VCaP (cell line): ENCODE data around the gene DBP.
"Not testable (repeated sequence)": the region's sequence is repeated elsewhere in the genome, so short reads cannot be mapped to it uniquely, and the experiment has no call there.

Source experiments
- H3K27ac ChIP-seq: fragments of 450-650 bp; 2 replicates; pipeline ENCODE4 v1.5.1; 2017
- TF ChIP-seq, protein P1 (sequence below): fragments of 450-650 bp; conservative IDR thresholded peaks from 2 replicates; pipeline ENCODE4 v1.5.1; 2017; ENCODE audit warnings: mild to moderate bottlenecking, moderate library complexity

DBP gene

DNA sequence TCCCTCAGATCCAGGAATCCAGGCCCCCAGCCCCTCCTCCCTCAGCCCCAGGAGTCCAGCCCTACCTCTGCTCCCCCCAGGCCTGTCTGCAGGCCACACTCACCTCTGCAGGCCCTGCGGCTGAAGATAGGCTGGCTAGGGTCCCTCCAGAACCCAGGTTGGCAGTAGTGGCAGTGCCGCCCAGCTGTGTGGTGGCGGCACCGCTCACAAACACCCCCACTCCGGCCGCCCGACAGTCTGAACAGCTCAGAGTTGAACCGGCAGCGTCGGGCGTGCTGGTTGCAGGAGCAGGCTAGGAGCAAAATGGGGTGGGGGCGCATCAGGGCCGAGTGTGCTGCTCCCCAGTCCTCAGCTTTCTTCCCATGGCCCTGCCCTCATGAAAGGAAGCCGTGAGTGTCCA is 27.3 kb upstream of the DBP start:
- TF ChIP-seq, protein P1, sequence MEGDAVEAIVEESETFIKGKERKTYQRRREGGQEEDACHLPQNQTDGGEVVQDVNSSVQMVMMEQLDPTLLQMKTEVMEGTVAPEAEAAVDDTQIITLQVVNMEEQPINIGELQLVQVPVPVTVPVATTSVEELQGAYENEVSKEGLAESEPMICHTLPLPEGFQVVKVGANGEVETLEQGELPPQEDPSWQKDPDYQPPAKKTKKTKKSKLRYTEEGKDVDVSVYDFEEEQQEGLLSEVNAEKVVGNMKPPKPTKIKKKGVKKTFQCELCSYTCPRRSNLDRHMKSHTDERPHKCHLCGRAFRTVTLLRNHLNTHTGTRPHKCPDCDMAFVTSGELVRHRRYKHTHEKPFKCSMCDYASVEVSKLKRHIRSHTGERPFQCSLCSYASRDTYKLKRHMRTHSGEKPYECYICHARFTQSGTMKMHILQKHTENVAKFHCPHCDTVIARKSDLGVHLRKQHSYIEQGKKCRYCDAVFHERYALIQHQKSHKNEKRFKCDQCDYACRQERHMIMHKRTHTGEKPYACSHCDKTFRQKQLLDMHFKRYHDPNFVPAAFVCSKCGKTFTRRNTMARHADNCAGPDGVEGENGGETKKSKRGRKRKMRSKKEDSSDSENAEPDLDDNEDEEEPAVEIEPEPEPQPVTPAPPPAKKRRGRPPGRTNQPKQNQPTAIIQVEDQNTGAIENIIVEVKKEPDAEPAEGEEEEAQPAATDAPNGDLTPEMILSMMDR, result no peak

DNA sequence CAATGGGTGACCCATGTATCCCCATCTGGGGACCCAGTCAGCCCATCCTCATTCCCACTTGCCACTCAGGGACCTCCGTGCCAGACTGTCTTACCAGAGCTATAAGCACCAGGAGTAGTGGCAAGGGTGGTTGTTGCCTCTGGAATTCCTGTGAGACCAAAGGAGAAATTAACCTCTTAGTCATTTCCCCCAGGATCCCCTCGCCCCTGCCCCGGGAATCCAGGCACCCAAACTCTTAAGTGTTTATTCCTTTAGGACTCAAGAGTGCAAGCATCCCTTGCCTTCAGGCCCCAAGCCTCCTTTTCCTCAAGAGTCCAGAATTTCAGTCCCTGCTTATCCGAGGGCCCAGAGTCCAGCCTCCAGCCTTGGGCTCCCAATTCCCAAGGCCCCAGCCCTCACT is 26.5 kb upstream of the DBP start:
- TF ChIP-seq, protein P1, result no peak
- no peak overlapping the region for H3K27ac ChIP-seq

More for the DNA sequence above, 27.3 kb upstream of the DBP start:
- no peak overlapping the region for H3K27ac ChIP-seq

DNA sequence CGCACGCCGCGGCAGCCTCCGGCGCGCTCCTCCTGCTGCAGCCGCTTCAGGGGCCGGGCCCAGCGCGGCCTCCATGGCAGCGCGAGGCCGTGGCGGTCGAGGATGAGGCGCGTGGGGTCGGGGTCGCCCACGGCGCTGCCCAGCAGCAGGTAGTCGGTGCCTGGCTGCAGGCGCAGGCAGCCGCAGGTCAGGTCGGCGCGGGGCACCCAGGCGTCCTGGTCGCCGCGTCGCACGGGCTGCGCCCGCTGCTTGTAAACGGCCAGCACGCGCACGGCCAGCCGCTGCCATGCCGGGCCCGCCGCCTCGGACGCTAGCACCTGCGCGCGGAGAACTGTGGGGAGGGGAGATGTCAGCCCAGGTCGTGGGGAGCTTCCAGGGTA is 24.5 kb upstream of the DBP start:
- TF ChIP-seq, protein P1, result no peak
- no peak overlapping the region for H3K27ac ChIP-seq

DNA sequence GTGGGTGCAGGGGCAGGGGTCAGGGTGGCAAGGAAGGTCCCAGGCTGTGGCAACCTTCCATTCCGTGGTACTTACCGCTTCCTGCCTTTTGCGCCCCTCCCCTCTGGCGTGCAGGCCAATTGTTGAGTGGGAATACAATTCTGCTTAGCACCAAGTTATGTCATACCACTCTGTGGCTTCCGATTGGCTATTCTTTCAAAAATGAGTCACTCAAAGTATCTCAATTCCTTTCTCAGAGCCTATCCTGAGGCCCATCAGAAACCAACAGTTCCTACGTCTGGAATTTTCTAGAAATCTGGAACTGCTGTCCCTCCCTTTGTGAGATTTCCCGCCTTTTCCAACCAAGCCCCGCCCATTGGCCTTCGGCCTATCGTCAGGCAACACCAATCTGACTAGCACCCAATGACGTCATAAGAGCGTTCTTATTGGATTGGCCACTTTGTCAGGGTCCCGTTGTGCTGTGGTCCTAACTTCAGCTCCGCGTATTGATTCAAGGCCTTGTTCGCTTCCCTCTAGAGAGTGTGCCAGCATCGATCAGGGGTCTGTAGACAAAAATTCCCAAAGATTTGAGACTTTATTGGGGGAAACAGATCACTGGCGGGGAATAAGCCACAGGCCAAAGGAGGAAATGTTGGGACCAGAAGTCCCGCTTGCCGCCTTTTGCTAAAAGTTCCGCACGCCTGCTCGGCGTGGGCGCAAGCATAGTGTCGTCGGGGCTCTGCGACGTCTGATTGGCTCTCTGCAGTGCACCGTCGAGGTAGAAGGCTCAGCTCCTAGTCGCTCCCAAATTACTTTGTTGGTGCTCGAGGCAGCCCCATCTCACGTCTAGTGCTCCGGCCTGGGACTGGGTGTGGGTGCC is 23.9 kb upstream of the DBP start:
- H3K27ac ChIP-seq, result no peak overlapping the region; the same call in 1 of the 2 replicates
- TF ChIP-seq, protein P1, result no peak

DNA sequence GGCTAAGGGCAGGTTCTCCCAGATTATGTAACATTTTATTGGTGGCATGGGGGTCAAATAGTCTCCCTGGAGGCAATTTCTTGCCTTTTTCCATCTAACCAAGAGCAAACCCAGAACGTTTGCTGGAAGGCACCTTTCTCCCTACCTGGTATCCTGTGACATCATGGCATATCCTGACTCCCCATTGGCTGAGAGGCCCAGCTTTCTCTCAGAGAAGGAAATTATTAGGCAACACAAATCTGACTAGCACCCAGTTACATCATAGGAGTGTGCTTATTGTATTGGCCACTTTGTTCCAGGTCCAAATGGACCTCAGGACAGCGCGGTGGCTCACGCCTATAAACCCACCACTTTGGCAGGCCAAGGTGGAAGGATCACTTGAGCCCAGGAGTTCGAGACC is 22.6 kb upstream of the DBP start:
- TF ChIP-seq, protein P1, result no peak
- no peak overlapping the region for H3K27ac ChIP-seq

DNA sequence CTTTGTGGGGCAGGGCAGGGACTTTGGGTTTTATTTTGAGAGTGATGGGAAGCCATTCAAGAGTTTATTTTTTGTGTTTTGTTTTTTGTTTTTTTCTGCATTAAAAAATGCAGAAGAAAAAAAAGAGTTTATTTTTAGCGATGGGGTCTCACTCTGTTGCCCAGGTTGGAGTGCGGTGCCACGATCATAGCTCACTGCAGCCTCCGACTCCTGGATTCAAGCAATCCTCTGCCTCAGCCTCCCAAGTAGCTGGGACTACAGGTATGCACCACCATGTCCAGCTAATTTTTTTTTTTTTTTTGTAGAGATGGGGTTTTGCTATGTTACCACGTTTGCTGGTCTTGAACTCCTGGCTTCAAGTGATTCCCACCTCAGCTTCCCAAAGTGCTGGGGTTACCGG is 21.3 kb upstream of the DBP start:
- TF ChIP-seq, protein P1, result no peak
- no peak overlapping the region for H3K27ac ChIP-seq

DNA sequence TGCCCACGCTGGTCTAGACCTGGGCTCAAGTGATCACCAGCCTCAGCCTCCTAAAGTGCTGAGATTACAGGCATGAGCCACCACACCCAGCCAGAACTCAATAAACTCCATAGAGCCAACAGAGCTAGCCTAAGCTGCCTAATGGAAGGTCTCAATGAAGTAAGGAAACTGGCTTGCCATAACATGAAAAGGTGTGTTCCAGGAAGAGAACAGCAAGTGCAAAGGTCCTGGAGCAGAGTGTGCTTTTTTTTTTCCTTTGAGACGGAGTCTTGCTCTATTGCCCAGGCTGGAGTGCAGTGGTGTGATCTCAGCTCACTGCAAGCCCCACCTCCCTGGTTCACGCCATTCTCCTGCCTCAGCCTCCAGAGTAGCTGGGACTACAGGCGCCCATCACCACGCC is 20.6 kb upstream of the DBP start:
- H3K27ac ChIP-seq, result not testable (repeated sequence)

DNA sequence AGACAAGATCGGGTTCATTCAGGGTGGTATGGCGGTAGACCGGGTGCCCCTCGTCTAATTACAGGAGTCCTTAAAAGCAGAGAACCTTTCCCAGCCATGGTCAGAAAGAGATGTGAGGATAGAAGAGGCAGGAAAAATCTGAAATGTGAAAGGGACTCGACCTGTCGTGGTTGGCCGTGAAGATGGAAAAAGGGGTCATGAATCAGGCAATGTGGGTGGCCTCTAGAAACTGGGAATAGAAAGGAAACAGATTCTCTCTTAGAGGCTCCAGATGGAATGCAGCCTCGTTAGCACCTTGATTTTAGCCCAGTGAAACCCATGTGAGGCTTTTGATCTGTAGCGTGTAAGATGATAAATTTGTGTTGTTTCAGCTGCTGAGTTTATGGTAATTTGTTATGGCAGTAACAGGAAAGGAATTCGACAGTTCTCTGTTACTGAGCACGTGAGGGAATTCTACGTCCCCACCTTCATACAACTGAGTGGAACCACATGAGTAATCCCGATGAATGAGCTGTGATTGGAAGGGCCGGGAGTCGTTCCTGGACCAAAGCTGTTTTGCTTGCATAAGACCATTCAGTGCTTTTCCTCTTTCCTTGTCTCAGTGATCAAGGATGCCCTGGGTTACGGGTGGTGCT is 19.8 kb upstream of the DBP start:
- TF ChIP-seq, protein P1, result no peak
- H3K27ac ChIP-seq, result no peak overlapping the region
